Gastroesophageal sphincter (tissue), 3 donors: Measurements from ENCODE around the gene WWC2.

ENCODE experiments used
- EP300 ChIP-seq: sonication (generic); formaldehyde crosslinking; IDR thresholded peaks from one replicate; pipeline ENCODE4 v1.6.1; 2017; ENCODE audit warnings: antibody characterized with exemption, mild to moderate bottlenecking
- POLR2A ChIP-seq, 2 donors: fragments of 450-650 bp; IDR thresholded peaks; one replicate each; pipeline ENCODE4 v1.6.1; 2017; ENCODE audit warnings: antibody characterized with exemption in 2 of 2, mild to moderate bottlenecking in 2 of 2, moderate library complexity in 1 of 2
- TF ChIP-seq, protein P1 (sequence below), 4 experiments: fragments of 200-600 bp in 2 of 4; fragments of 450-650 bp in 2 of 4; sonication (generic) in 1 of 4; IDR thresholded peaks; one replicate each; pipeline ENCODE4 v1.5.1; 2017 to 2019; ENCODE audit warnings: antibody characterized with exemption in 4 of 4, mild to moderate bottlenecking in 2 of 4, moderate library complexity in 2 of 4

DNA sequence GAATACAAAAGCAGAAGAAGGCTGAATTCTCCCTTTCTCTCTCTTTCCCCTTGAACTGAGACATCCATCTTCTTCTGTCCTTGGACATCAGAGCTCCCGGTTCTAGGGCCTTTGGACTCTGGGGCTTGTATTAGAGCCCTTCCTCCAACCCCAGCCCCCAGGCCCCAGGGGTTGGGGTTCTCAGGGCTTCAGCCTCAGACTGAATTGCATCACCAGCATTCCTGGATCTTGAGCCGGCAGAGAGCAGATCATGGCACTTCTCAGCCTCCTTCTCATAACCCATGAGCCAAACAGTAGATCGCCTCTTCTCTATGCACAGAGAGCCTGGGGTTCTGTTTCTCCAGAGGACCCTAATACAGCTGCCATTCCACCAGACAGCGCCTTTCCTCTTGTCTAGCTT lies 248.5 kb downstream of the WWC2 start:
- TF ChIP-seq, protein P1, sequence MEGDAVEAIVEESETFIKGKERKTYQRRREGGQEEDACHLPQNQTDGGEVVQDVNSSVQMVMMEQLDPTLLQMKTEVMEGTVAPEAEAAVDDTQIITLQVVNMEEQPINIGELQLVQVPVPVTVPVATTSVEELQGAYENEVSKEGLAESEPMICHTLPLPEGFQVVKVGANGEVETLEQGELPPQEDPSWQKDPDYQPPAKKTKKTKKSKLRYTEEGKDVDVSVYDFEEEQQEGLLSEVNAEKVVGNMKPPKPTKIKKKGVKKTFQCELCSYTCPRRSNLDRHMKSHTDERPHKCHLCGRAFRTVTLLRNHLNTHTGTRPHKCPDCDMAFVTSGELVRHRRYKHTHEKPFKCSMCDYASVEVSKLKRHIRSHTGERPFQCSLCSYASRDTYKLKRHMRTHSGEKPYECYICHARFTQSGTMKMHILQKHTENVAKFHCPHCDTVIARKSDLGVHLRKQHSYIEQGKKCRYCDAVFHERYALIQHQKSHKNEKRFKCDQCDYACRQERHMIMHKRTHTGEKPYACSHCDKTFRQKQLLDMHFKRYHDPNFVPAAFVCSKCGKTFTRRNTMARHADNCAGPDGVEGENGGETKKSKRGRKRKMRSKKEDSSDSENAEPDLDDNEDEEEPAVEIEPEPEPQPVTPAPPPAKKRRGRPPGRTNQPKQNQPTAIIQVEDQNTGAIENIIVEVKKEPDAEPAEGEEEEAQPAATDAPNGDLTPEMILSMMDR (IDR thresholded peaks at IDR 0.05): no peak
- TF ChIP-seq POLR2A (IDR thresholded peaks at IDR 0.05) (no peak), EP300 (no peak)
